ENCODE measurements around the gene CYP4F2.

DNA sequence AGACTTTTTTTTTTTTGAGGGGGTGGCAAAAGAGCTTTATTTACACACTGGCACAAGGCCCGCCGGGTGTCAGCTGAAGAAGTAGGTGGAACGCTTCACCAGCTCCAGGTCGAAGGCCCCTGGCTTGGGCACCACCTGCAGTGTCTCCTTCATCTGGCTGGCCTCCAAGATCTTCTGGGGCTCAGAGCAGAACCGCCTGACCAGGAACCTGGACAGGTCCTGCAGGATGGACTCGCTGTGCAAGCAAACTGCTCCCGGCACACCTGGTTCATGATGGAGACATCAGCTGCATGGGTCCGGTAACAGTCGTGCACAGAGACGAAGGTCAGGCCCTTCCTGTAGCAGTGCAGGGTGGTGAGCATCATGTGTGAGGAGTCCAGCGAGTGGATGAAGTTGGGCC is 4.4 kb upstream of the CYP4F2 start:
- TF ChIP-seq, protein P1, sequence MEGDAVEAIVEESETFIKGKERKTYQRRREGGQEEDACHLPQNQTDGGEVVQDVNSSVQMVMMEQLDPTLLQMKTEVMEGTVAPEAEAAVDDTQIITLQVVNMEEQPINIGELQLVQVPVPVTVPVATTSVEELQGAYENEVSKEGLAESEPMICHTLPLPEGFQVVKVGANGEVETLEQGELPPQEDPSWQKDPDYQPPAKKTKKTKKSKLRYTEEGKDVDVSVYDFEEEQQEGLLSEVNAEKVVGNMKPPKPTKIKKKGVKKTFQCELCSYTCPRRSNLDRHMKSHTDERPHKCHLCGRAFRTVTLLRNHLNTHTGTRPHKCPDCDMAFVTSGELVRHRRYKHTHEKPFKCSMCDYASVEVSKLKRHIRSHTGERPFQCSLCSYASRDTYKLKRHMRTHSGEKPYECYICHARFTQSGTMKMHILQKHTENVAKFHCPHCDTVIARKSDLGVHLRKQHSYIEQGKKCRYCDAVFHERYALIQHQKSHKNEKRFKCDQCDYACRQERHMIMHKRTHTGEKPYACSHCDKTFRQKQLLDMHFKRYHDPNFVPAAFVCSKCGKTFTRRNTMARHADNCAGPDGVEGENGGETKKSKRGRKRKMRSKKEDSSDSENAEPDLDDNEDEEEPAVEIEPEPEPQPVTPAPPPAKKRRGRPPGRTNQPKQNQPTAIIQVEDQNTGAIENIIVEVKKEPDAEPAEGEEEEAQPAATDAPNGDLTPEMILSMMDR (IDR thresholded peaks at IDR 0.05), result no peak
- TF ChIP-seq ZFX (IDR thresholded peaks at IDR 0.05; ENCODE audit: borderline replicate concordance), result no peak
